ENCODE measurements around the gene SNAP25.

DNA sequence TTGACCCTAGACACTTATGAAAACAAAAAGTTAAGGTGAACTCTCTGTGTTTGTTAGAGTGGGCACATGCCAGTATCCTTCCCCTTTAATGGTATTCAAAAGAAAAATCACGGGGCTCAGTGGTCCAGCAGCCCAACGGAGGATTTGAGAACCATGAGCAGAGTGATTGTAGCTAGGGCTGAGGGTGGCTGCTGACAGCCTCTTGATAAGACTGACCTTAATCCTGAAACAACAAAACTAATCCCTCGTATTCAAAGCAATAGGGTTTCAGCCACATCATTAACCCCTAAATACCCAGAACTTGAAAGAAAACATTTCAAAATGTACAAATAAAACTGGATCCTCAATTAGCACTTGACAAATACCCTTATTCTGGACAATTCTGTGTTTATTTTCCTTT lies 95.1 kb downstream of the SNAP25 start:
- no peak for TF ChIP-seq EP300 (IDR thresholded peaks at IDR 0.05)
- no peak for TF ChIP-seq CTCF (IDR thresholded peaks at IDR 0.05)
- no peak for TF ChIP-seq POLR2AphosphoS5 (IDR thresholded peaks at IDR 0.05)
- TF ChIP-seq POLR2A (IDR thresholded peaks at IDR 0.05) = no peak

All from sigmoid colon (tissue), 4 donors.